Immature natural killer cell (primary cell): Measurements from ENCODE around the gene TANC1. TPM values are rescaled to one million over a fixed set of nuclear protein-coding genes. Genes with fewer than 3 reads are reported as not detected.
A peak's percentile ranks its signal among the peaks of the same experiment; 100 is the strongest.

Source experiments
- DNase-seq, 3 donors: peaks; one replicate each; pipeline ENCODE4 v3.0.0; 2022; ENCODE audit warnings: mixed read lengths in 1 of 3
- H3K27ac Mint-ChIP-seq, 6 donors: one replicate each; pipeline ENCODE4 v1.8.0; 2020; ENCODE audit warnings: mixed read lengths in 6 of 6, mild to moderate bottlenecking in 5 of 6, inconsistent platforms in 4 of 6, moderate library complexity in 3 of 6
- H3K27me3 Mint-ChIP-seq, 3 donors: one replicate each; pipeline ENCODE4 v1.8.0; 2020 to 2021; ENCODE audit warnings: low read depth in 3 of 3, mild to moderate bottlenecking in 3 of 3, mixed read lengths in 3 of 3, moderate library complexity in 3 of 3, inconsistent platforms in 1 of 3
- H3K36me3 Mint-ChIP-seq, 3 donors: one replicate each; pipeline ENCODE4 v1.8.0; 2020; ENCODE audit warnings: mixed read lengths in 3 of 3, inconsistent platforms in 2 of 3, mild to moderate bottlenecking in 2 of 3
- H3K4me1 Mint-ChIP-seq, 2 donors: one replicate each; pipeline ENCODE4 v1.8.0; 2020; ENCODE audit warnings: inconsistent platforms in 2 of 2, mild to moderate bottlenecking in 2 of 2, mixed read lengths in 2 of 2, moderate library complexity in 1 of 2
- H3K4me3 Mint-ChIP-seq, 5 donors: one replicate each; pipeline ENCODE4 v1.8.0; 2020; ENCODE audit warnings: mild to moderate bottlenecking in 5 of 5, mixed read lengths in 5 of 5, inconsistent platforms in 3 of 5, moderate library complexity in 3 of 5
- H3K9me3 Mint-ChIP-seq, 6 donors: one replicate each; pipeline ENCODE4 v1.8.0; 2020; ENCODE audit warnings: mild to moderate bottlenecking in 6 of 6, mixed read lengths in 6 of 6, inconsistent platforms in 4 of 6, moderate library complexity in 3 of 6
- polyA plus RNA-seq, 3 donors: library from polyadenylated mRNA; unstranded; fragments of 300-500 nt; fragmentation: Illumina TruSeq; gene quantifications; one replicate each; pipeline ENCODE4 v1.2.3, GENCODE V29; 2021

The TANC1 gene
- polyA plus RNA-seq, 3 donors from 2014 or later, result 0.41 to 0.46 TPM; not detected in 1

DNA sequence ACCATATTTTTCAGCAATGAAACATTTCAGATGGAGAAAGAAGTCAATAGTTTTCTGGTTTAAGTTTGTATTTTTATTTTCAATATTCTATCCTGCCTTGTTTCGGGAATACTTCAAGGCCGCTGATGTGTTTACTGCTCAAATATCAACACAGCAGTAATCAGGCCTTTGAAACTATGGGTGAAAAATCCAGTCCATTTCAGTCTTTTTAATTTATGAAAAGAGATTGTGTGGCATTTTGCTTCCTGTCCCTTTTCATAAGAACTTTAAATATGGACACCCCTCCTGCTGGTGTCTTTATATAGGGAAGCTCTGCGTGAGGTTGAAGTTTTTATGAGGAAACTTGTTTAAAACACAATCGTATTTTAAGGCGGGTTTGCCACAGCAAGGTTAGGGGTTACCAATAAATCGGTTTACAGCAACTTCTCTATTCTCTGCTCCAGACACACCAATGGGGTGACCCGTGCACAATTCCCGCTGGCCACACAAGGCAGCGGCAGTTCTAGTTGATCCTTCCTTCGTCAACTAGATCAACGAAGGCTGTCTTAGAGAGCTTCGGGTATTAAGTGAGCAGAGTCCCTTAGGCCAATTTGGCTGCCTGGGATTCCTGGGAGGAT lies 1.2 kb upstream of the TANC1 start:
- no peak for DNase-seq
- no peaks in the 10 kb centered on the region for H3K9me3 Mint-ChIP-seq
- peaks cover 11 to 29% (median 25%) of the 10 kb centered on the region in 3 donors for H3K27me3 Mint-ChIP-seq
- no peaks in the 10 kb centered on the region for H3K36me3 Mint-ChIP-seq
- peak overlapping the region in 4 of 5 donors; percentile 42 to 76 (median 68) for H3K4me3 Mint-ChIP-seq
- no peak overlapping the region for H3K27ac Mint-ChIP-seq
- peaks cover 17 to 24% of the 10 kb centered on the region in 2 donors for H3K4me1 Mint-ChIP-seq

DNA sequence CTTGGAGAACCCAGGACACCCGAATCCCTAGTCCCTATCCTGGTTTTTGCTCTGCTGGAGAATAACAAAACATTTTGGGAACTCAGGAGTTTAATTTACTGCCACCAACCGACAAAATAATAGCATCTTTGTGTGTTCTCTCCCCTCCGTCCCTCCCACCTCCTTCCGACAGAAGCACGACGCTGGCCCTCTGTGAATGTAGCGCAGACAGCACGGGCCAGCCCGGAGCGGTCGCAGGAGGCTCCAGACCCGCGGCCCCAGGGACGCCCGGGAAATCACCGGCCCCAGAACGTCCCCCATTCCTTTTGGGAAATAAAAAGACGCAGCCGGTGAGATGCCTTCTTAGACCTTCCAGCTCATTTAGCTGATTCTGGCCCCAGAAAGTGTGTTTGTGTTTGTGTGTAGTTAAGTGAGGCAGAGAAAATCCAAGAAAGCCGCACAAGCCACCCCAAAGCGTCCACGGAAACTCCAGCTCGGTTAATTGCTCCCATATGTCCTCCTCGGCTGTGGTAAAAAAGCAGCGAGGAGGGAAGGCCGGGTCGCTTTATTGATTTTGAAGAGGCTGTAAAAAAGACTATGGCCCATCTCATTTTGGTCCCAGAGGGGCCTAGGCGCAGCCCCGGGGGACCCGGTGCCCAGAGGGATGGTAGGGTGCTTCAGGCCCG lies 577 bp upstream of the TANC1 start:
- Mint-ChIP-seq H3K4me1 (peaks cover 17 to 24% of the 10 kb centered on the region in 2 donors), H3K27ac (no peak overlapping the region), H3K27me3 (peaks cover 11 to 32% (median 26%) of the 10 kb centered on the region in 3 donors), H3K4me3 (peak overlapping the region; percentile 61 to 76 (median 74)), H3K36me3 (no peaks in the 10 kb centered on the region), H3K9me3 (no peaks in the 10 kb centered on the region)
- no peak for DNase-seq

DNA sequence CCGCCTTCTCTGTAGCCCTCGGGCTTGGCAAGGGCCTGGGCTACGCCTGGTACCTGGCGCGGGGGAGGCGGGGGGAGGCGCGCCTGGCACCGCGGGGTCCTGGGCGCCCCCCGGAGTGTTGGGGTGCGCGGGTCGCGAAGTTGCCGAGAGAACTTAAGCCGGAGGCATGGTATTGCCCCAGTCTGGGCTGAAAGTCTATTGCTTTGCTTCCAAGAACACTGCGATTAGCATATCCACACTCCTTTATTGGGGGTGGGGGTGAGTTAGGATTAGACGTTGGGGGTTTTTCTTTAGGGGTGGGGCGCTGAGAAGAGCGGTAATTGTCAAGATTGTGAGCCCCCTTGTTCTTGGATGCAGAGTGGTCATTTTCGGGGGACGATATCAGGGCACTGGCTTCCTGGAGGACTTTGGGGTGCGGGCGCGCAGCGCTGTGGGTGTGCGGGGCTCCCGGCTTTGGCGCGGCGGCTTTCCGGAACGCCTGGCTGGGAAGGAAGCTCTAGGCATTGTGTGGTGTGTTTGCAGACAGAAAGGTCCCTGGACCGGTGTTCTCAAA lies 798 bp downstream of the TANC1 start:
- Mint-ChIP-seq H3K9me3 (no peaks in the 10 kb centered on the region), H3K4me1 (peaks cover 17 to 24% of the 10 kb centered on the region in 2 donors), H3K36me3 (no peaks in the 10 kb centered on the region), H3K4me3 (peak overlapping the region; percentile 74 to 87 (median 79)), H3K27me3 (peaks cover 11 to 32% (median 26%) of the 10 kb centered on the region in 3 donors), H3K27ac (no peak overlapping the region)
- no peak for DNase-seq

DNA sequence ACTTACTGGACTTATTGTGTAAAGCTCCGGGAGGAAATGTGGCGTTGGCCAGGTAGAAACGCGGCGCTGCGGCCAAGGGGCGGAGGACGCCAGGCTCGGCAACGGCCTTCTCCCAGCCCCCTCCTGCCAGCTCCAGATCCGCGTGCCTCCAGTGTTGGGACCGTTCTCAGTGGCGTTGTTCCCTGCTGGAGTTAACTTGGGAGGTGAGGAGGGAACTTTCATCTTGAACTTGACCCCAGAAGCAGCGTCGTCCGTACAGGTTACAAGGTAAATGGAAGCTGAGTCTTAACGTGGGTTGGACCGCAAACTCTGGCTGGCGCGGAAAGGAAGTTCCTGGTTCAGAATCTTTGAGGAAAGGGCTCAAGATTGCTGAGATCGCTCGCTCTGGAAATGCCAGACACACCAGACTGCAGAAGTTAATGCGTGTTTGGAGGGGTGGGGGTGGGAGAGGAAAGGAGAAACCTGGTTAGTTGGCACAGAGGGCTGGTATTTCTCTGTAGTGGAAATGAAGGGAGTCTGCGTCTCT lies 1.3 kb downstream of the TANC1 start:
- Mint-ChIP-seq H3K9me3 (no peaks in the 10 kb centered on the region), H3K4me3 (peak overlapping the region; percentile 74 to 87 (median 79)), H3K27ac (no peak overlapping the region), H3K36me3 (no peaks in the 10 kb centered on the region), H3K4me1 (peaks cover 17 to 24% of the 10 kb centered on the region in 2 donors), H3K27me3 (peaks cover 11 to 32% (median 21%) of the 10 kb centered on the region in 3 donors)
- DNase-seq, result no peak

DNA sequence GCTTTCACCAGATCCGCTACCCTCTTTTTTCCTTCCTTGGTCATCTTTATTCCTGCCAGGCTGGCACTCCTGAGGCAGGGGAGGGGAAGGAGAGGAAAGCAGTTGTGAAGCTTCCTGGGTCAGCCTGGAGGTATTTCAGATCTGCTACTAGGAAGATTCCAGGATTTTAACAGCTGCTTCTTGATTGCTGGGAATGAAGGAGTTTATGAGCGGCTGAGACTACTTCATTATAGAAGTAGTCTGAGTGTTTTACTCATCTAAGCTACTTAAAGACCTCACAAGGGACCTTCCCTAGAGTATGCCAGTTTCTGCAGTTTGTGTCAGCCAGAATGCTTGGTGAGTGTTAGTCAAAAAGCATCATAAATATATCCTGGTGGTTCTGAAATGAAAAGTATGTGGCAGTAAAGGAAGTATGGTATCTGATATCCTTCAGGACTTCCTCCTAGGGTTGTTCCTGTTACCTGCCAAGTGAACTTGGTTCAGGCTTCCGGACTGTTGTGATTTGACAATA lies 1.9 kb downstream of the TANC1 start:
- Mint-ChIP-seq H3K4me1 (peaks cover 17 to 24% of the 10 kb centered on the region in 2 donors), H3K9me3 (no peaks in the 10 kb centered on the region), H3K27ac (no peak overlapping the region), H3K27me3 (peaks cover 11 to 34% (median 18%) of the 10 kb centered on the region in 3 donors), H3K36me3 (no peaks in the 10 kb centered on the region), H3K4me3 (peak overlapping the region; percentile 74 to 87 (median 79))
- no peak for DNase-seq

DNA sequence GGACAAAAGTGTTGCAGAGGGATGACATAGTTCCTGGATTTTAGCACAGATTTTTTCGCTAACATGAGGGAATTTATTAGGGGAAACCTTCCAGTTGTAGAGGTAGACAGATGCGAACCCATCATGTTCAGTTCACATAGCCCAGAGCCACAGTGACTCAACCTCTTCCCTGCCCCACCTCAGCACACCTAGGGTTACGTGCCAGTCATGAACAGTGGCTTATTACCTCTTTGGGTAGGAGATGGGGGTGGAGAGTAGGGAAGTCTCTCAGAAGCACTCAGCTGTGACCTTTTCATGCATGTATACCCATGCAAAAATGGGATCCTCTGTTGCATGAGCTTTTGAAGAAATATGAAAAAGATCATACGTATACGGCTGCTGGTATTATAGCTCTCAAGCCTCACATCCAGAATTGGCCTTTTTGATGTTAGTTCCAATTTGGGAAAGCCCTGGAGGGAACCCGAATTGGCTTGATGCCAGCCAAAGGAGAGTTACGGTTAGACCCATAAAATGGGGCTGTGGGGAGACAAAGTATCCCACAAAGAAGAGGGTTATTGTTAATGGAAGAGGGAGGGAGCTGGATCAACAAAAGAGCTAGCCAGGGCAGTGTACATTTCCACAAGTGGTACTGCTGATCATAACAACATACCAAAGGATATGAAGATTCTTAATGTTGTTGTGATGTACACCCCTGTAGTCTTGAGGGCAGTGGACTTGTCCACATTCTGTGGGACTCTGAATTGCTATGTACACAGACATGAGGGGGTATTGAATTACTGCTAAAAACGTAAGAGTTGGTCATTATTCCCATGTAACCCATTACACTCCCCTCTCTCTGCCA lies 4.9 kb downstream of the TANC1 start:
- H3K27ac Mint-ChIP-seq, result no peak overlapping the region
- peaks cover 11 to 30% (median 16%) of the 10 kb centered on the region in 3 donors for H3K27me3 Mint-ChIP-seq
- no peaks in the 10 kb centered on the region for H3K36me3 Mint-ChIP-seq
- H3K4me1 Mint-ChIP-seq, result peaks cover 14 to 17% of the 10 kb centered on the region in 2 donors
- no peak for DNase-seq
- H3K9me3 Mint-ChIP-seq, result no peaks in the 10 kb centered on the region
- no peak overlapping the region for H3K4me3 Mint-ChIP-seq

DNA sequence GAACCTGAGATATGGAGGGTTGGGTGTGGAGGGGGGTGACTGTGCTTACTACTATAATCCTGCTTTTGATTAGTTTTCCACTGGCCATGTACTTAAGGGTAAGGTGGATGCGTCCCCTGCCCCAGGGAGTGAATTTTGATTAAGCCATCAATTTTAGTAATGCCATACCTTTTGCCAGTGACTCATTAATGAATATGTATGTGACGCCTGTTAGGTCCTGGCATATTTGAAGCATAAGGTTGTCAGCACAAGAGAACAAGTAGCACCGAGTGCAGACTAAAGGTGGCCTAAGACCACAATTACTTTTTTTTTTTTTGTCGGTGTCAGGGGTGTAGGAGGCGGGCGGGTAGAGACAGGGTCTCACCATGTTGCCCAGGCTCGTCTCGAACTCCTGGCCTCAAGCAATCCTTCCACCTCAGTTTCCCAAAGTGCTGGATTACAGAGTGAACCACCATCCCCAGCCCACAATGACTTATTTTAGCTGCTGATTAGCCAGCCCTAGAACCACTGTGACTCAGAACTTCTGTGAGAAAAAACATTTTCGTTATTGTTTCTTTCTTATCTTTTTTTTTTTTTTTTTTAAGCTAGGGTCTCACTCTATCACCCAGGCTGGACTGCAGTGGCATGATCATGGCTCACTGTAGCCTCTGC lies 7.0 kb downstream of the TANC1 start:
- H3K4me1 Mint-ChIP-seq, result peaks cover 1 to 2% of the 10 kb centered on the region in 2 donors
- no peak overlapping the region for H3K27ac Mint-ChIP-seq
- peaks cover 3 to 22% (median 11%) of the 10 kb centered on the region in 3 donors for H3K27me3 Mint-ChIP-seq
- no peaks in the 10 kb centered on the region for H3K36me3 Mint-ChIP-seq
- H3K4me3 Mint-ChIP-seq, result no peak overlapping the region
- DNase-seq, result no peak
- no peaks in the 10 kb centered on the region for H3K9me3 Mint-ChIP-seq

DNA sequence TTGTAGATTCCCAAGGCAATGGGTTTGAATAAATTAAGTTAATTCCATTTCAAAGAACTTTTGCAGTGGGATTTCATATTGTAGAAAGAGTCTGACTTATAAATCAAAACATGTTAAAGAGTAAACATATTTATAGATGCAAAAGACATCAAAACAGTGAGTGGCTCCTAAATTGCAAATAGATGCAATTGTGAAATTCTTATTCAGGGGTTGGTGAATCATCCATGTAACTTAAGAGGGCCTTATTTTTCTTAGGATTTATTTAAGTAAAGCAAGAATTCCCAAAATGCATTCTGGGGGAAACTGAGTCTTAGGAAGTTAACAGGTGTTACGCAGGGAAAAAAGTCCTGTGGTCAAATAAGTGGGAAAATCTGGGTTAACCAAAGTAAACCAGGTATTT lies 11.3 kb downstream of the TANC1 start:
- no peaks in the 10 kb centered on the region for H3K9me3 Mint-ChIP-seq
- DNase-seq, result no peak
- no peak overlapping the region for H3K4me3 Mint-ChIP-seq
- H3K36me3 Mint-ChIP-seq, result no peaks in the 10 kb centered on the region
- H3K4me1 Mint-ChIP-seq, result no peaks in the 10 kb centered on the region
- H3K27ac Mint-ChIP-seq, result no peak overlapping the region
- H3K27me3 Mint-ChIP-seq, result peaks cover 0 to 6% (median 3%) of the 10 kb centered on the region in 3 donors

DNA sequence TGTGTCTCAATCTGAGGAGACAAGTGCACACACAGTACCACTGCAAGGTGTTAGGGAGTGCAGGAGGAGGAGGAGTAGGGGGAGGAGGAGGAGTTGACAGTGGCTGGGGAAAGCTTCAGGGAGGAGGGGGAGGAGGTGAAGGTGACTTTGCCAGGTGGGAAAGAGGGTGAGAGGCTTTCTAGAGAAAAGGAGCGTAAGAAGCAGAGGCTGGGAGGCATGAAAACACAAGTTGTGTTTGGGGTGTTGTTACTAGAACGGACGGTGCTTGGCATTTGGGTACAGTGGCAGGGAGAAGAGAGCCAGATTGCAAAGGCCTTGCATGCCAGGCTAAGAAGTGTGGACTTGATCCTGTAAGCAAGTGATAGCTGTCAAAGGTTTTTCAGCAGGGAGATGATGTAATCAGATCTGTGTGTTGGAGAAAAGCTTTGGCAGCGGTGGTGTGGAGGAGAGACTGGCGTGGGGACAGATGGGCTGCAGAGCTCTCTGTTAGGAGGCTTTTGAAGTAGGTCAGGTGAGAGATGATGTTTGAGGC lies 16.2 kb downstream of the TANC1 start:
- H3K36me3 Mint-ChIP-seq, result no peaks in the 10 kb centered on the region
- no peaks in the 10 kb centered on the region for H3K9me3 Mint-ChIP-seq
- H3K4me3 Mint-ChIP-seq, result no peak overlapping the region
- H3K27ac Mint-ChIP-seq, result no peak overlapping the region
- no peak for DNase-seq
- peaks cover 0 to 9% (median 0%) of the 10 kb centered on the region in 3 donors for H3K27me3 Mint-ChIP-seq
- no peaks in the 10 kb centered on the region for H3K4me1 Mint-ChIP-seq

DNA sequence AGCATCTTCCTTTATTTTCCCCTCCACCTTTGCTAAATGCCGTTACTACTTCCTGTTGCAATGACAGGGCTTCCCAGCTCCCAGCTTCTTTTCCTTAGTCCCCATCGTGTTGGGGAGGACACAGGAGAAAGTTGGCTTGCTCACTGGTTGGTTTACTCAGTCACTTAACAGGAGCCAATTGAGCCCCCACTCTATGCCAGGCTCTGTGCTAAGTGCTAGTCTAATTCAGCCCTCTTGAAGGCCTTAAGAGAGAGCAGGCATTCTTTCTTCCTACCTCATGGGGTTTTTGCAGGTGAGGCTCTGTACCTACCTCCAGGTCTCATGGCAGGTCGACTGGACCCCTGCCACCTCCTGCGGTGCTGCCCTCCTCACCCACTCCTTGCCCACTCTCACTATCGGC lies 20.1 kb downstream of the TANC1 start:
- H3K36me3 Mint-ChIP-seq, result no peaks in the 10 kb centered on the region
- H3K27ac Mint-ChIP-seq, result no peak overlapping the region
- DNase-seq, result no peak
- H3K27me3 Mint-ChIP-seq, result peaks cover 0 to 9% (median 0%) of the 10 kb centered on the region in 3 donors
- no peak overlapping the region for H3K4me3 Mint-ChIP-seq
- H3K4me1 Mint-ChIP-seq, result no peaks in the 10 kb centered on the region
- H3K9me3 Mint-ChIP-seq, result no peaks in the 10 kb centered on the region

DNA sequence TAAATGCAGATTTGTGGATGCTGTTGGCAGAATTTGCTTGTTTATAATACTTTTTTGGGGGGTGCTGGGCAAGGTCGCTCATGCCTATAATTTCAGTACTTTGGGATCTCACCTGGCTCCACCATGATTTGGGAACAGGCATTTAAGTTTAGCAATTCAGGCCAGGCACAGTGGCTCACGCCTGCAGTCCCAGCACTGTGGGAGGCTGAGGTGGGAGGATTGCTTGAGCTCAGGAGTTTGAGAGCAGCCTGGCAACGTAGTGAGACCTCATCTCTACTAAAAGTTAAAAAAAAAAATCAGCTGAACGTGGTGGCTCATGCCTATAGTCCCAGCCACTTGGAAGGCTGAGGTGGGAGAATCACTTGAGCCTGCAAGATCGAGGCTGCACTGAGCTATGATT lies 20.7 kb downstream of the TANC1 start:
- Mint-ChIP-seq H3K4me1 (no peaks in the 10 kb centered on the region), H3K27me3 (peaks cover 0 to 9% (median 0%) of the 10 kb centered on the region in 3 donors), H3K4me3 (no peak overlapping the region), H3K27ac (no peak overlapping the region), H3K36me3 (no peaks in the 10 kb centered on the region), H3K9me3 (no peaks in the 10 kb centered on the region)
- DNase-seq, result no peak

DNA sequence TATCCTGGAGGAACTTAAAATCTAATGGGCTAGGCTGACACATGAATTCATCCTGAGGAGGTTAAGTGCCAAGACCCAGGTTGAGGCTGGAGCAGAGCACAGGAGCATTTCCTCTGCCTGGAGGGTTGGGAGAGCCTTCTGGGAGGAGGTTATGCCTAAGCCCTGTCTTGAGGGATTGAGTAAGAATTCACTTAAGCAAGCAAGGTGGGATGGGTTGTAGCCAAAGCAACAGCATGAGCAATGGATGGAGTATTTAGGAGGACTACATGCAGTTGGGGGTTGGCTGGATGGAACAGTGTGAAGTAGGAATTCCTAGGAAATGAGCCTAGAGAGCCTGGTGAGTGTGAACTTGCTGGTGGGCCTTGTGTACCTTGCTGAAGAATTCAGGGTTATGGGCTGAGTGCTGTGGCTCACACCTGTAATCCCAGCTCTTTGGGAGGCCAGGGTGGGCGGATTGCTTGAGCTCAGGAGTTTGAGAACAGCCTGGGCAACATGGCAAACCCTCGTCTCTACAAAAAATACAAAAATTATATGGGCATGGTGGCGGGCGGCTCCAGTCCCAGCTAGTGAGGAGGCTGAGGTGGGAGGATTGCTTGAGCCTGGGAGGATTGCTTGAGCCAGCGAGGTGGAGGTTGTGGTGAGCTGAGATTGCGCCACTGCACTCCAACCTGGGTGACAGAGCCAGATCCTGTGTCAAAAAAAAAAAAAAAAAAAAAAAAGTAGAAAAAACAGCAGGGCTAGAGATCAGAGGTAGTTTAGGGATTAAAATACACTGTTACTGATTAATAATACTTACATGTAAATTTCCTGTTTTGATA lies 22.2 kb downstream of the TANC1 start:
- H3K9me3 Mint-ChIP-seq, result no peaks in the 10 kb centered on the region
- peaks cover 2 to 9% (median 2%) of the 10 kb centered on the region in 3 donors for H3K27me3 Mint-ChIP-seq
- no peak overlapping the region for H3K27ac Mint-ChIP-seq
- no peaks in the 10 kb centered on the region for H3K4me1 Mint-ChIP-seq
- DNase-seq, result no peak
- no peak overlapping the region for H3K4me3 Mint-ChIP-seq
- no peaks in the 10 kb centered on the region for H3K36me3 Mint-ChIP-seq
